Ectodermal cell (in vitro differentiated cells): Measurements from ENCODE around the gene ZNF70.
"Not testable (repeated sequence)": the region's sequence is repeated elsewhere in the genome, so short reads cannot be mapped to it uniquely, and the experiment has no call there.

Experiments
- H3K27ac ChIP-seq: 2 replicates; pipeline ENCODE4 v1.7.0; 2013; ENCODE audit warnings: mild to moderate bottlenecking, low read depth, low read length; ENCODE audit not compliant: insufficient read depth, poor library complexity, severe bottlenecking
- H3K27me3 ChIP-seq: 2 replicates; pipeline ENCODE4 v1.7.0; 2013; ENCODE audit warnings: mild to moderate bottlenecking, low read length; ENCODE audit not compliant: insufficient read depth, control insufficient read depth, poor library complexity, severe bottlenecking
- H3K36me3 ChIP-seq: one replicate; pipeline ENCODE4 v1.7.0; 2013; ENCODE audit warnings: low read length; ENCODE audit not compliant: control insufficient read depth, insufficient read depth
- H3K4me1 ChIP-seq: one replicate; pipeline ENCODE4 v1.7.0; 2013; ENCODE audit warnings: low read length; ENCODE audit not compliant: control insufficient read depth, insufficient read depth
- H3K4me3 ChIP-seq: 2 replicates; pipeline ENCODE4 v1.7.0; 2013; ENCODE audit warnings: low read depth, low read length, control low read depth; ENCODE audit not compliant: insufficient read depth
- H3K9me3 ChIP-seq: 2 replicates; pipeline ENCODE4 v1.7.0; 2013; ENCODE audit warnings: mild to moderate bottlenecking, low read length, moderate library complexity; ENCODE audit not compliant: control insufficient read depth
- WGBS, 2 experiments: methylation state at CpG; one replicate each; pipeline ENCODE4 v1.1.7; 2013; ENCODE audit warnings: missing lambda C conversion rate in 2 of 2; 5-methylcytosine and 5-hydroxymethylcytosine counted together

Gene ZNF70

DNA sequence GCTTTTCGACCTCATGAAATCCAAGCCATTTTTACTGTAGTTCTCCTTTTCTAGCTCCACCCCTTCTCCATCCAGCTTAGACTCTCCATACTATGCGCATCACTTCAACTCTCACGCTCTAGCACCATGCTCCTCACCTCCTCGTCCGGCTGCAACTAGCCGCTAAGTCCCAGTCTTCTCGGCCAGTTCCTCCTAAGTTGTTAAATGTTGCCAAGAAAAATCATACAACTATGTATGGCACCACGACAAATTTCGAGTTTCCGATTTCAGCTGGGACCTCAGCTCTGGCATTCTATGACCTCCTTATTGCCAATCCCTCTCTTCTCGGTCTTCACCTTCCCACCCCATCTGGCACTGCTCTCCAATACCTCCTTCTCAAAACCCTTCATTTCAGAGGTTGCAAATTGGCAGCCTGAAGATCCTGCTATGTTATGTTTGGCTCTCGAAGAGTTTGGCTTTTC, 1.0 kb downstream of the ZNF70 start:
- H3K9me3 ChIP-seq, result no peaks in the 10 kb centered on the region
- peak overlapping the region; percentile 86 for H3K4me3 ChIP-seq
- no peaks in the 10 kb centered on the region for H3K36me3 ChIP-seq
- peaks cover 6% of the 10 kb centered on the region for H3K4me1 ChIP-seq
- 91% methylated on average over 12 of the region's 12 CpGs for WGBS, 2 experiments
- H3K27me3 ChIP-seq, result no peaks in the 10 kb centered on the region
- H3K27ac ChIP-seq, result no peak overlapping the region

DNA sequence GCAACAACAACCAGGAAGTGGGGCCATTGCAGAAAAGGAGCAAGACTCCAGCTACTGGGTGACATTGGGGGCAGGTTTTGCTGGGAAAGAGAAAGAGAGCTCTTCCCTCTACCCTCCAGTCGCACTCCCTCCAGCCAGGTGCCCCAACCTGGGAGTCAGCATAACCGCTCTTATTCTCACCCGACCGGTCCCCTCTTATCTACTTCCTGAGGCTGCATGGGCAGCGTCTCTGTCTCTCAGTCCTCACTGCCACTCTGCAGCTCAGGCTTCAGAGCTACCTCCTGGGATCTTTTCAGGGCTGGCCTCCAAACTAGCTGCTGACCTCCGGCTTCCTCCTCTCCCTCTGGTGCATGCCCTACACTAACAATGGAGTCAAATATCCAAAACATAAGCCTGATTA, 5.1 kb downstream of the ZNF70 start:
- WGBS, 2 experiments, result 90 to 96% methylated on average over 6 of the region's 6 CpGs
- Histone ChIP-seq H3K4me1 (peaks cover 6% of the 10 kb centered on the region), H3K27ac (no peak overlapping the region)

DNA sequence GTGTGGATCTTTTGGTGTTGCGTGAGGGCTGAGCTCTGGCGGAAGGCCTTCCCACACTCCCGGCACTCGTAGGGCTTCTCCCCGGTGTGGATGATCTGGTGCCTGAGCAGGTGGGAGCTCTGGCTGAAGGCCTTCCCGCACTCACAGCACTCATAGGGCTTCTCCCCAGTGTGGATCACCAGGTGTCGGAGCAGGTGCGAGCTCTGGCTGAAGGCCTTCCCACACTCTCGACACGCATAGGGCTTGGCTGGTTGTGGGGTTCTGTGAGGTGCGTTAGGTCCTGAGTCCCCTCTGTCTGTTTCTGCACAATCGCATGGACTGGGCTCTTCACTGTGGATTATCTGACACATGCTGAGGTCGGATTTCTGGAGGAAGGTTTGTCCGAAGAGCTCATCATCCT, 6.4 kb downstream of the ZNF70 start:
- Histone ChIP-seq H3K9me3 (no peaks in the 10 kb centered on the region), H3K27ac (no peak overlapping the region), H3K27me3 (no peaks in the 10 kb centered on the region), H3K4me3 (no peak overlapping the region), H3K4me1 (no peaks in the 10 kb centered on the region), H3K36me3 (peaks cover 12% of the 10 kb centered on the region)
- 96% methylated on average over 14 of the region's 14 CpGs for WGBS, 2 experiments

More for the DNA sequence above, 5.1 kb downstream of the ZNF70 start:
- Histone ChIP-seq H3K9me3 (no peaks in the 10 kb centered on the region), H3K36me3 (peaks cover 12% of the 10 kb centered on the region), H3K27me3 (no peaks in the 10 kb centered on the region), H3K4me3 (no peak overlapping the region)

DNA sequence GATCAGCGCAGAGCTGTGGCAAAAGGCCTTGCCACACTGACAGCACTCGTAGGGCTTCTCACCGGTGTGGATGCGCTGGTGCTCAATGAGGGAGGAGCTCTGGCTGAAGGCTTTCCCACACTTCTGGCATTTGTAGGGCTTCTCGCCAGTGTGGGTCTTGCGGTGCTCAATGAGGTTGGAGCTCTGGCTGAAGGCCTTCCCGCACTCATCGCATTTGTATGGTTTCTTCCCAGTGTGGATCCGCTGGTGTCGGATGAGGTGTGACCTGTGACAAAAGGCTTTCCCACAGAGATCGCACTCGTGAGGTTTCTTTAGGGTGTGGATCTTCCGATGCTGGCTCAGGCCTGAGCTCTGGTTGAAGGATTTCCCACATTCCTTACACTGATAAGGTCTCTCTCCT, 6.9 kb downstream of the ZNF70 start:
- Histone ChIP-seq H3K4me3 (no peak overlapping the region), H3K27ac (no peak overlapping the region), H3K9me3 (no peaks in the 10 kb centered on the region), H3K4me1 (no peaks in the 10 kb centered on the region), H3K27me3 (no peaks in the 10 kb centered on the region), H3K36me3 (peaks cover 12% of the 10 kb centered on the region)
- 95 to 96% methylated on average over 13 of the region's 13 CpGs for WGBS, 2 experiments

DNA sequence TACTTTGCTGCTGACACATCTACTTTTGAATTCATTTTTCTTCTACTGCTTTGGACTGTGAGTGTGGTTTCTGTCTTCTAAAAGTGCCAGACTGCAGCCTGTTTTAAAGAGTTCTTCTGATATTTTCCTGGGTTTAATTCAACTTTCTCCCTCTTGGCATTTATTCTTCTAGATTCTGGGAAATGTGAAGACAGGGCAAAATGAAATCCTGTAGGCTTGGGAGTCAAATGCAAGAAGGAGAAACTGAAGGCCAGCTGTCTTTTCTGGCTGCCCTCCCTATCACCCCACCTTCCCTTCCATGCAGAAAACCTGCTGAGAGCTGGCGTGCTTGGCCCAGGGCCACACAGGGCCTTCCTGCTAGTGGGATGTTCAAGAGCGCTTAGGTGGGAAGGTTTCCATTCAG, 7.6 kb downstream of the ZNF70 start:
- peaks cover 12% of the 10 kb centered on the region for H3K36me3 ChIP-seq
- 66 to 75% methylated on average over 2 of the region's 2 CpGs for WGBS, 2 experiments

DNA sequence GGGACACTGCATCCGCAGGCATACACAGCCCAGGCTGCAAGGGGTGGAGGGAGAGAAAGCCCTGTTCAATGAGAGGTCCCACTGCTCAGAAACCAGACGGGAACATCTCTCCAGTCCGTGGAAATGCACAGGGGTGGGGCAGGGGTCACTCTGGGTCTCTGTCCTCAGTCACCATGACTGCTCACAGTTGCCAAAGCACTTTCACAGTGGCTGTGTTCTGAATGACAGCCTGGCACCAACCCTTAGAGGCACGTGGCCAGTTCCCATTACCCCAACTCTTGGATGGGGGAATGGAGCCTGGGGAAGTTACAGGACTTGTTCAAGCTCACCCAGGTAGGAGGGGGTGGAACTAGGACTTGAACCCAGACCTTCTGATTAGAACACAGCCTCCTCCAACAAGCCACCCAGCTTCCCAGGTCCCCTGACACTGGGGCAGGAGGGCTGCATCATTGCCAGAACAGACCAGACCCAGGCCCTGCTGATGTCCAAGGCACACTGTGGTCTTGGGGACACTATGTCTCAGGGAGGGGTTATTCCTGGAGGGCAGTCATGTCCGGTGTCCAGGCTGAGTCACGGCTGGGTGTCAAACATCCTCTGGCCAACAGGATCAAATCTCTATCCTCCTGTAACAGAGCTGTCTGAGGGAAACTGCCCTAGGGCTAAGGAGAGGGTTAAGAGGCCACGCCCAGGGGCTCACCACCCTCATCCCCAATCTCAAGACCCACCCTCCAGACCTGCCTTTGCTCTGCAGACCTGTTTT, 8.2 kb downstream of the ZNF70 start:
- Histone ChIP-seq H3K27me3 (no peaks in the 10 kb centered on the region), H3K27ac (no peak overlapping the region), H3K9me3 (no peaks in the 10 kb centered on the region), H3K4me1 (no peaks in the 10 kb centered on the region), H3K36me3 (peaks cover 12% of the 10 kb centered on the region), H3K4me3 (no peak overlapping the region)
- 93% methylated on average over 7 of the region's 7 CpGs for WGBS, 2 experiments

More for the DNA sequence above, 7.6 kb downstream of the ZNF70 start:
- H3K27me3 ChIP-seq, result no peaks in the 10 kb centered on the region
- no peaks in the 10 kb centered on the region for H3K4me1 ChIP-seq
- H3K4me3 ChIP-seq, result no peak overlapping the region
- no peak overlapping the region for H3K27ac ChIP-seq
- no peaks in the 10 kb centered on the region for H3K9me3 ChIP-seq

DNA sequence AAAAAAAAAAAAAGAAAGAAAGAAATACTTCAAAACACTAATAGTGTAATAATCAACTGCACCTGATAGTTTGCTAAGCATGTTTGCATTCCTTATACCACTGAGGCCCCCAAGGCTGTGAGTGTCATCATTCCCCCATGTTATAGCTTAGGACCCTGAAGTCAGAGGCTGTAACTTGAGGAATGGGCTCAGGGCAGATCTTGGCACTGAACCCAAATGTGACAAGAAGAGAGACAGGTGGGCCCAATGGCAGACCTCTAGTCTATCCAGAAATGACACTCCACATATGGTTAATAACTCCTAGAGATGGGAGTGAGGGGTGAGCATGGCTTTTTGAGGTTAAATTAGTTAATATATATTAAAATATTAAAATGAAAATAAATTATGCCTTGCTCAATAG, 13.2 kb downstream of the ZNF70 start:
- no peaks in the 10 kb centered on the region for H3K9me3 ChIP-seq
- no peaks in the 10 kb centered on the region for H3K27me3 ChIP-seq
- H3K36me3 ChIP-seq, result no peaks in the 10 kb centered on the region
- no peaks in the 10 kb centered on the region for H3K4me1 ChIP-seq
- H3K27ac ChIP-seq, result no peak overlapping the region
- no peak overlapping the region for H3K4me3 ChIP-seq

DNA sequence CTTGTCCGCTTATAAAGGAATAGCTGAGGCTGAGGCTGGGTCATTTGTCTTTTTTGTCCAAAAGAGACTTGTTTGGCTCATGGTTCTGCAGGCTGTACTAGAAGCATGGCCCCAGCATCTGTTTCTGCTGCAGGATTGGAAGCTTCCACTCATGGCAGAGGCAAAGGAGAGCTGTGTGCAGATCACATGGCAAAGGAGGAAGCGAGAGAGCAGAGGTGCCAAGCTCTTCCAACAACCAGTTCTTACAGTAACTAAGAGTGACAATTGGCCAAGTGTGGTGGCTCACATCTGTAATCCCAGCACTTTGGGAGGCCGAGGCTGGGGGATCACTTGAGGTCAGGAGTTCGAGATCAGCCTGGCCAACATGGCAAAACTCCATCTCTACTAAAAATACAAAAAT, 22.8 kb downstream of the ZNF70 start:
- not testable (repeated sequence) for H3K27ac ChIP-seq, H3K36me3 ChIP-seq, H3K9me3 ChIP-seq, H3K4me1 ChIP-seq, H3K27me3 ChIP-seq, H3K4me3 ChIP-seq
- 91 to 94% methylated on average over 4 of the region's 4 CpGs for WGBS, 2 experiments

DNA sequence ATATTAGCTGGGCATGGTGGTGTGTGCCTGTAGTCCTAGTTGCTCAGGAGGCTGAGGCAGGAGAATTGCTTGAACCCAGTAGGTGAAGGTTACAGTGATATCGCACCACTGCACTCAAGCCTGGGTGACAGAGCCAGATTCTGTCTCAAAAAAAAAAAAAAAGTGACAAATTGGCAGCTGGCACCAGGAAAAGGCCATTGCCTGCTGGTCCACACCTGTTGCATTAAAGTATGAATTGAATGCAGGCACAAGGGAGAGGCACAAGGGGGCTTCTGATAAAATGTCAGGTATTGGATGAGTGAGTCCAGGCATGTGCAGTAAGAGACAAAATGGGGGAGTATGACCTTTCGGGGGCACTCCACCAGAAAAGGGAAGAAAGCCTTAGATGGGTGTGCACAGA, 28.2 kb downstream of the ZNF70 start:
- Histone ChIP-seq H3K4me3 (no peak overlapping the region), H3K4me1 (no peaks in the 10 kb centered on the region), H3K27me3 (no peaks in the 10 kb centered on the region), H3K27ac (no peak overlapping the region), H3K36me3 (no peaks in the 10 kb centered on the region), H3K9me3 (no peaks in the 10 kb centered on the region)
- WGBS, 2 experiments, result 95 to 96% methylated on average over 2 of the region's 2 CpGs

DNA sequence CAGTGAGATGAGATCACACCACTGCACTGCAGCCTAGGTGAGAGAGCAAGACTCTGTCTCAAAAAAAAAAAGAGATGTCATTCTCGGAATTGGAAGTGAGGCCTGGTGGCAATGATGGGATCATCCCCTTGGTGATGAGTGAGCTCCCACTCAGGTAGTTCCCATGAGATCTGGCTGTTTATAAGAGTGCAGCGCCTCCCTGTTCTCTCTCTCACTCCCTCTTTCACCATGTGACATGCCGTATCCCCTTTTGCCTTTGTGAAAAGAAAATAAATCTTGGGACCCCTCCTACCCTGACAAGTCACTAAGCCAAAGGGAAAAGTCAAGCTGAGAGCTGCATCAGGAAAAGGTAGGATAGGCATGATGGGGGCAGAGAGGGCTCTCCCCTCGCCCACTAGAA, 28.8 kb downstream of the ZNF70 start:
- WGBS, 2 experiments, result 87 to 94% methylated on average over 4 of the region's 4 CpGs
- Histone ChIP-seq H3K27me3 (no peaks in the 10 kb centered on the region), H3K27ac (no peak overlapping the region), H3K36me3 (no peaks in the 10 kb centered on the region), H3K4me1 (no peaks in the 10 kb centered on the region), H3K9me3 (no peaks in the 10 kb centered on the region), H3K4me3 (no peak overlapping the region)
